ENCODE measurements around the gene CEP170. TPM values are rescaled to one million over a fixed set of nuclear protein-coding genes. Genes with fewer than 3 reads are reported as not detected.
"Not testable (repeated sequence)": the region's sequence is repeated elsewhere in the genome, so short reads cannot be mapped to it uniquely, and the experiment has no call there.

Gene CEP170
- total and polyA plus RNA-seq, 2 donors = 40.8 to 48.6 TPM

- WGBS = 99% methylated on average over 3 of the region's 3 CpGs
- H3K9me3 ChIP-seq (ENCODE audit: control insufficient read depth in 2 of 2, insufficient read depth in 1 of 2, low read length in 1 of 2); H3K4me3 ChIP-seq (ENCODE audit: low read length in 2 of 2); DNase-seq (ENCODE audit: low read depth in 6 of 9, low spot score in 9 of 9); H3K27ac ChIP-seq (ENCODE audit: low read depth in 1 of 2, low read length in 1 of 2); H3K27me3 ChIP-seq (ENCODE audit: control insufficient read depth in 2 of 2, insufficient read depth in 1 of 2, low read length in 1 of 2); H3K4me1 ChIP-seq (ENCODE audit: control insufficient read depth in 2 of 2, insufficient read depth in 2 of 2, low read length in 2 of 2); H3K36me3 ChIP-seq (ENCODE audit: control insufficient read depth in 2 of 2, insufficient read depth in 2 of 2, low read length in 1 of 2): not testable (repeated sequence)
These were observed 50.0 kb downstream of the CEP170 start for GRCh38 chr1:243205026-243205501.

GRCh38 chr1:243204336-243204735, 50.7 kb downstream of the CEP170 start:
- DNase-seq (ENCODE audit: low read depth in 6 of 9, low spot score in 9 of 9); H3K27ac ChIP-seq (ENCODE audit: low read depth in 1 of 2, low read length in 1 of 2): not testable (repeated sequence)
- WGBS = 99% methylated on average over 1 of the region's 1 CpG

GRCh38 chr1:243203196-243203595, 51.9 kb downstream of the CEP170 start:
- H3K9me3 ChIP-seq (ENCODE audit: control insufficient read depth in 2 of 2, insufficient read depth in 1 of 2, low read length in 1 of 2); H3K36me3 ChIP-seq (ENCODE audit: control insufficient read depth in 2 of 2, insufficient read depth in 2 of 2, low read length in 1 of 2); H3K27me3 ChIP-seq (ENCODE audit: control insufficient read depth in 2 of 2, insufficient read depth in 1 of 2, low read length in 1 of 2); H3K27ac ChIP-seq (ENCODE audit: low read depth in 1 of 2, low read length in 1 of 2); H3K4me1 ChIP-seq (ENCODE audit: control insufficient read depth in 2 of 2, insufficient read depth in 2 of 2, low read length in 2 of 2); H3K4me3 ChIP-seq (ENCODE audit: low read length in 2 of 2); DNase-seq (ENCODE audit: low read depth in 6 of 9, low spot score in 9 of 9): not testable (repeated sequence)
- WGBS = 99% methylated on average over 4 of the region's 4 CpGs

More at GRCh38 chr1:243204336-243204735, 50.7 kb downstream of the CEP170 start:
- H3K27me3 ChIP-seq (ENCODE audit: control insufficient read depth in 2 of 2, insufficient read depth in 1 of 2, low read length in 1 of 2); H3K4me3 ChIP-seq (ENCODE audit: low read length in 2 of 2); H3K36me3 ChIP-seq (ENCODE audit: control insufficient read depth in 2 of 2, insufficient read depth in 2 of 2, low read length in 1 of 2); H3K9me3 ChIP-seq (ENCODE audit: control insufficient read depth in 2 of 2, insufficient read depth in 1 of 2, low read length in 1 of 2); H3K4me1 ChIP-seq (ENCODE audit: control insufficient read depth in 2 of 2, insufficient read depth in 2 of 2, low read length in 2 of 2): not testable (repeated sequence)

DNA sequence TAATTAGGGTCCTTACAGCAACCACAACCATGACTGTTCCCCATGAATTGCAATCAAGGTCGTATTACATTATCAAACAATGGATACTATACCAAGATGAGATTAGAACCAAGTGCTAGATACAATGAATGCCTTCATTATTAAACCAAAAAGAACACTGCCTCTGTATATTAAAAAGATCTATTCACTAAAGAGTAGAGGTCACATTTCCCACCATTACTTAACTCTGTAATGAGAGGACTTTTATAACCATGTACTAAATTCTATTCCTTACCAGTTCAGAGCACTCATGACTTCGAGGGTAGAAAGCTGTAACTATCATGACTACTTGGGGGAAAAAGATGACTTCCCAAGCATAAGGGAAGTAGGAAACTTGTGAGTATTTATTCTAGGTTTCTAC, 53.8 kb downstream of the CEP170 start:
- 95% methylated on average over 2 of the region's 2 CpGs for WGBS
- H3K4me3 ChIP-seq (ENCODE audit: low read length in 2 of 2); H3K36me3 ChIP-seq (ENCODE audit: control insufficient read depth in 2 of 2, insufficient read depth in 2 of 2, low read length in 1 of 2); H3K4me1 ChIP-seq (ENCODE audit: control insufficient read depth in 2 of 2, insufficient read depth in 2 of 2, low read length in 2 of 2); DNase-seq (ENCODE audit: low read depth in 6 of 9, low spot score in 9 of 9); H3K27me3 ChIP-seq (ENCODE audit: control insufficient read depth in 2 of 2, insufficient read depth in 1 of 2, low read length in 1 of 2); H3K27ac ChIP-seq (ENCODE audit: low read depth in 1 of 2, low read length in 1 of 2); H3K9me3 ChIP-seq (ENCODE audit: control insufficient read depth in 2 of 2, insufficient read depth in 1 of 2, low read length in 1 of 2): not testable (repeated sequence)

- over 99% methylated on average over 5 of the region's 6 CpGs for WGBS
- not testable (repeated sequence) for H3K27ac ChIP-seq (ENCODE audit: low read depth in 1 of 2, low read length in 1 of 2); H3K27me3 ChIP-seq (ENCODE audit: control insufficient read depth in 2 of 2, insufficient read depth in 1 of 2, low read length in 1 of 2); DNase-seq (ENCODE audit: low read depth in 6 of 9, low spot score in 9 of 9); H3K9me3 ChIP-seq (ENCODE audit: control insufficient read depth in 2 of 2, insufficient read depth in 1 of 2, low read length in 1 of 2); H3K4me1 ChIP-seq (ENCODE audit: control insufficient read depth in 2 of 2, insufficient read depth in 2 of 2, low read length in 2 of 2); H3K4me3 ChIP-seq (ENCODE audit: low read length in 2 of 2); H3K36me3 ChIP-seq (ENCODE audit: control insufficient read depth in 2 of 2, insufficient read depth in 2 of 2, low read length in 1 of 2)
These were observed 57.6 kb downstream of the CEP170 start for GRCh38 chr1:243197524-243197923.

DNA sequence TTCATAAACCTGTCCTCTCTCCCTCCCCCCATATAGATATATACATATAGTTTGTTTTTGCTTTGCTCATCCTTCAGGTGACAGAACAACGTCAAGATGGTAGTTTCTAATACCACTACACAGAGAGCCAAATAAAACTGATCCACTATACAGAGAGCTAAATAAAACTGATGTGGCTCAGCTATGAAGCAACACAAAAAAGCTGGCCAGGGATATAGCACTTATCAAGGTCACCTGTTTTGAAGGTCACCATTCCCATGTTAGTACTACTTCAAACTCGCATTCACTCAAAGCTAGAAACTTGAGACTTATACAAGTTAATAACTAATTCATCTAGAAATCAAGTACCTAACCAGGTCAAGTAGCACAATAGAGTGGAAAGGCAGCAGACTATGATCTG, 61.8 kb downstream of the CEP170 start:
- not testable (repeated sequence) for H3K27ac ChIP-seq (ENCODE audit: low read depth in 1 of 2, low read length in 1 of 2); H3K36me3 ChIP-seq (ENCODE audit: control insufficient read depth in 2 of 2, insufficient read depth in 2 of 2, low read length in 1 of 2); DNase-seq (ENCODE audit: low read depth in 6 of 9, low spot score in 9 of 9); H3K4me3 ChIP-seq (ENCODE audit: low read length in 2 of 2); H3K27me3 ChIP-seq (ENCODE audit: control insufficient read depth in 2 of 2, insufficient read depth in 1 of 2, low read length in 1 of 2); H3K4me1 ChIP-seq (ENCODE audit: control insufficient read depth in 2 of 2, insufficient read depth in 2 of 2, low read length in 2 of 2); H3K9me3 ChIP-seq (ENCODE audit: control insufficient read depth in 2 of 2, insufficient read depth in 1 of 2, low read length in 1 of 2)
- WGBS = 98% methylated on average over 1 of the region's 2 CpGs

DNA sequence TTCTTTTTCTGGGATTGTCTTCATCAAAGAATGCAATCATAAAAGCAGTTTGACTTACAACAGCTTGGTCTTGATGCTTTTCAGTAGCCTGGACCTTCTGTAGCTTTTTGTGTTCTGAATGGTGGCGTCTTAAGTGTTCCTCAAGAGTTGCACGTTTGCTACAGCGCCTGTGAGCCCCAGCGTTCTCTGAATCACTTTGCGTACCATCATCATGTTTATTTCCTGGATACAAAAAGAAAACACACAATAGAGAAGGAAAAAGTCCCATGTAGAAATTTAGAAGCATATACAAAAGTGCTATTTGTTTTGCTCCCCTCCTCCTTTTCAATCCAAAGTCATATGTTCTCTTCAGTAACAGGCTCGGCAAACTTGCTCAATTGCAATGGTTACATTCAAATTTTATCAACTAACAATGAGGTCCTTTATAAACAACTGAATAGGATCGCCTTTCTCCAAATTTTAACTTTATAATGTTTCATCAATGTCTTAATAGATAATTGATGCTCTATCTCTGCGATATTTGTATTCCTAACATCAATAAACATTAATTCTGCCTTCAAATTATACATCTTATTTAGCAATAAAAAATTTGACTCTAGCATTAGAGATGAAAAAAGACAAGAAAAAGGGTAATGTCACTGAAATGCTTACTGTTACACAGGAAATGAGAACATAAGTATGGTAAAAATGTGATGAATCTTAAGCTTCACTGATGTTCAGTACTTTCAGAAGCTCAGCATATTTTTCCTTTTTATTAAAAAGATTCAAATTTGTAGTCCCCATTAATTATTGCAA, 68.7 kb downstream of the CEP170 start:
- H3K4me1 ChIP-seq (ENCODE audit: control insufficient read depth in 2 of 2, insufficient read depth in 2 of 2, low read length in 2 of 2); H3K36me3 ChIP-seq (ENCODE audit: control insufficient read depth in 2 of 2, insufficient read depth in 2 of 2, low read length in 1 of 2): not testable (repeated sequence)

DNA sequence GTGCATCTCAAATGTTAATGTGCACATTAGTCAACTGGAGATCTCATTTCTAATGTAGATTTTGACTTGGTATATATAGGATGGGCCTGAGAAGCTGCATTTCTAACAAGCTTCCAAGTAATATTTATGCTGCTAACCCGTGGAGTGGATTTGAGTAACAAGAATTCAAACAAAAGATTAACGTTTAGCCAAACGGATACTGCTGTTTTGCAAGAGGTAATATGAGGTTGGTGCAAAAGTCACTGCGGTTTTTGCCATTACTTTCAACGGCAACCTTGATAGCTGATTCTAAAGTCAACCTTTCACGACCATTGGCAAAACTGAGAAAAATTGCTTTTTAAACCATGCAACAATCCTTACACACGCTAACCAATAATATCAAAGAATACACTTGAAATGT, 70.3 kb downstream of the CEP170 start:
- H3K36me3 ChIP-seq (ENCODE audit: control insufficient read depth in 2 of 2, insufficient read depth in 2 of 2, low read length in 1 of 2); H3K27ac ChIP-seq (ENCODE audit: low read depth in 1 of 2, low read length in 1 of 2); DNase-seq (ENCODE audit: low read depth in 6 of 9, low spot score in 9 of 9); H3K9me3 ChIP-seq (ENCODE audit: control insufficient read depth in 2 of 2, insufficient read depth in 1 of 2, low read length in 1 of 2); H3K4me1 ChIP-seq (ENCODE audit: control insufficient read depth in 2 of 2, insufficient read depth in 2 of 2, low read length in 2 of 2); H3K4me3 ChIP-seq (ENCODE audit: low read length in 2 of 2); H3K27me3 ChIP-seq (ENCODE audit: control insufficient read depth in 2 of 2, insufficient read depth in 1 of 2, low read length in 1 of 2): not testable (repeated sequence)
- WGBS = 99% methylated on average over 7 of the region's 7 CpGs

More for the DNA sequence above, 68.7 kb downstream of the CEP170 start:
- H3K27me3 ChIP-seq (ENCODE audit: control insufficient read depth in 2 of 2, insufficient read depth in 1 of 2, low read length in 1 of 2); H3K4me3 ChIP-seq (ENCODE audit: low read length in 2 of 2); H3K27ac ChIP-seq (ENCODE audit: low read depth in 1 of 2, low read length in 1 of 2); H3K9me3 ChIP-seq (ENCODE audit: control insufficient read depth in 2 of 2, insufficient read depth in 1 of 2, low read length in 1 of 2); DNase-seq (ENCODE audit: low read depth in 6 of 9, low spot score in 9 of 9): not testable (repeated sequence)
- WGBS = 99% methylated on average over 8 of the region's 8 CpGs

DNA sequence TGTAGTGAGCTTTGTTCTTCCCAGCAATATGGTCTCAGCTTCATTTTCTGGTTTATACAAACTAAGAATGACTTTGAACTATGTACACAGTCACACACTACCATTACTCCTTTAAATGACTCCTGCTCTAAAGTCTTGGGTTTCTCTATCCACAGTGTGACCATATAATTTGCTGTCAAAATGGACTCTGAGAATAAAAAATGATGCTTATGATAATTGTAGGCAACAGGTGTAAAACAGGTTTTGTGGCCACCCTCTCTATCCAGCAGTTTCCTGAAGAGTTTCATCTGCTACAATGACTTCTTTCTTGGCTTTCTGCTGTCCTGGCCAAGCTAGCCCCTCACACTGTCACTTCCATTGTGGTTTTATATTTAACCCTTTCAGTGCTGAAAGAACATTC, 71.4 kb downstream of the CEP170 start:
- H3K36me3 ChIP-seq (ENCODE audit: control insufficient read depth in 2 of 2, insufficient read depth in 2 of 2, low read length in 1 of 2); H3K4me1 ChIP-seq (ENCODE audit: control insufficient read depth in 2 of 2, insufficient read depth in 2 of 2, low read length in 2 of 2); H3K9me3 ChIP-seq (ENCODE audit: control insufficient read depth in 2 of 2, insufficient read depth in 1 of 2, low read length in 1 of 2); H3K4me3 ChIP-seq (ENCODE audit: low read length in 2 of 2); DNase-seq (ENCODE audit: low read depth in 6 of 9, low spot score in 9 of 9); H3K27ac ChIP-seq (ENCODE audit: low read depth in 1 of 2, low read length in 1 of 2); H3K27me3 ChIP-seq (ENCODE audit: control insufficient read depth in 2 of 2, insufficient read depth in 1 of 2, low read length in 1 of 2): not testable (repeated sequence)
